Measurements from ENCODE around the gene APOL5.
"Not testable (repeated sequence)": the region's sequence is repeated elsewhere in the genome, so short reads cannot be mapped to it uniquely, and the experiment has no call there.

Gene APOL5

DNA sequence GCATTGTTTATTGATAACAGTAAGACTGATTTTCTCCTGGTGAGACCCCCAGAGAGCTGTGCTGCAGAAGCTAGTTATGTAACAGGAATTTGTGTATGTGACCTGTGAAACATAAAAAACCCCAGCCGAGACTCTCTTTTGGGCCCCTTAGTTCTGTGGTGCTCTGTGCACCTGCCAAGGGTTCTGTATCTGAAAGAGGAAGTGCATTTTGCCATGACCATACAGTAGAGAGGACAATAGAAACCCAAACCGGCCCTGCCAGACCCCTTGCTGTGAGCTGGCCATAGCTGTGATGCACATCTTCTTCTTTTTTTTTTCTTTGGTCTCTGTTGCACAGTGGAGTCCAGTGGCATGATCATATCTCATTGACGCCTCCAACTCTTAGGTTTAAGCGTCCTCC is 31.4 kb upstream of the APOL5 start:
- Histone ChIP-seq H3K9me3 (ENCODE audit: control insufficient read depth in 1 of 2, low read length in 2 of 2) (no peaks in the 10 kb centered on the region), H3K27ac (ENCODE audit: low read length) (no peak overlapping the region), H3K27me3 (ENCODE audit: low read depth, low read length) (no peaks in the 10 kb centered on the region), H3K4me1 (ENCODE audit: control insufficient read depth in 1 of 2, insufficient read depth in 2 of 2, low read length in 2 of 2) (no peaks in the 10 kb centered on the region), H3K4me3 (ENCODE audit: low read depth in 1 of 2, low read length in 2 of 2) (no peak overlapping the region), H3K36me3 (ENCODE audit: control insufficient read depth in 1 of 2, insufficient read depth in 2 of 2, low read length in 2 of 2) (no peaks in the 10 kb centered on the region)

DNA sequence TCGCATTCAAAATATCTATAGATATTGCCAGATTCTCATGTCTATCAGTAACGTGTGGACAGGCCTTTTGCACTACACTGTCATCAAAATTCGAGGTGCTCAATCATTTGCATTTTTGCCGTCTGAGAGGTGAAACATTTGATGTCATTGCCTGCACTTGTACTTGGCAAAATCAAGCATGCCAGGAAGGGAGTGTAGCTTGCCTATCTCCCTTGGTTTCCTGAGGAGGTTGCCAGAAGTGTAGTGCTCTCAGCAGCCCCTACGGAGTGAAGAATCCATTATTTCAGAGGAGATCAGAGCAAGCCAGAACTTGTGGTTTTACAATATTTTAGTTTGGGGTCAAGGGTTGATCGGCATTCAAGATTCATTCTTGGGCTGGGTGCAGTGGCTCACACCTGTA is 30.2 kb upstream of the APOL5 start:
- Histone ChIP-seq H3K4me3 (ENCODE audit: low read depth in 1 of 2, low read length in 2 of 2) (no peak overlapping the region), H3K9me3 (ENCODE audit: control insufficient read depth in 1 of 2, low read length in 2 of 2) (no peaks in the 10 kb centered on the region), H3K27ac (ENCODE audit: low read length) (no peak overlapping the region), H3K36me3 (ENCODE audit: control insufficient read depth in 1 of 2, insufficient read depth in 2 of 2, low read length in 2 of 2) (no peaks in the 10 kb centered on the region), H3K4me1 (ENCODE audit: control insufficient read depth in 1 of 2, insufficient read depth in 2 of 2, low read length in 2 of 2) (no peaks in the 10 kb centered on the region), H3K27me3 (ENCODE audit: low read depth, low read length) (no peaks in the 10 kb centered on the region)

DNA sequence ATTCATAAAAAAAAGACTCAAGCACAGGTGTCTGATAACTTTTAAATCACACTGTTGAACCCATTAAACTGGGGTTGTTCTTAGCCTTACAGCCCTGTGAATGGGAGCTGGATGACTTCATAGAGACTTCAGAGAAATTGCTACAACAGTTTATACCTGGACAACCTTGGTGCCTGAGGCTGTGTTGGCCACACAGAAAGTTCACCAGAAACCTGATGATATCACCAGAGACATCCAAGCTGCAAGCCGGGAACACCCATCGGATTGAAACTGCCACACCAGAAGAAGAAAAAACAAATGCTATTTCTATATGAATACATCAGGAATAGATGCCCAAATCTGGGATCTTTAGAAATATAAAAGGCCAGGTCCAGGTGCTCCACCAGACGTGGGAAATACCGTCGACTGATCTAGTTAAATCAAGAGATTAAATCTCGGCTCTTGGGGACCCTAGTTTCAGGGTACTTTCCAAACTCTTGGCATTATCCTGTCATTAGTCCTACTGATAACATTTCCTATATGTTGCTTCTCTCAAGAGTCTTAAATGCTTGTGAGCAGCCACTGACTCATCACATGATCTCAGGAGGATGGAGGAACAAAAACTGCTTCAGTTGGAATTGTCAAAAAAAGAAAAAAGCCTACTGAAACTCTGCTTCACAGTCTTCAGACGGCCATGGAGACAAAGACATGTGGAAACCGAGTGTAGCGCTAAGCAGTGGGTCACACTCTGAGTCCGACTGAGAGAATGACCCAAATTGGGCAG is 28.6 kb upstream of the APOL5 start:
- H3K27ac ChIP-seq (ENCODE audit: low read length): no peak overlapping the region
- no peaks in the 10 kb centered on the region for H3K9me3 ChIP-seq (ENCODE audit: control insufficient read depth in 1 of 2, low read length in 2 of 2)
- H3K27me3 ChIP-seq (ENCODE audit: low read depth, low read length): no peaks in the 10 kb centered on the region
- H3K4me3 ChIP-seq (ENCODE audit: low read depth in 1 of 2, low read length in 2 of 2): no peak overlapping the region
- H3K4me1 ChIP-seq (ENCODE audit: control insufficient read depth in 1 of 2, insufficient read depth in 2 of 2, low read length in 2 of 2): no peaks in the 10 kb centered on the region
- no peaks in the 10 kb centered on the region for H3K36me3 ChIP-seq (ENCODE audit: control insufficient read depth in 1 of 2, insufficient read depth in 2 of 2, low read length in 2 of 2)

DNA sequence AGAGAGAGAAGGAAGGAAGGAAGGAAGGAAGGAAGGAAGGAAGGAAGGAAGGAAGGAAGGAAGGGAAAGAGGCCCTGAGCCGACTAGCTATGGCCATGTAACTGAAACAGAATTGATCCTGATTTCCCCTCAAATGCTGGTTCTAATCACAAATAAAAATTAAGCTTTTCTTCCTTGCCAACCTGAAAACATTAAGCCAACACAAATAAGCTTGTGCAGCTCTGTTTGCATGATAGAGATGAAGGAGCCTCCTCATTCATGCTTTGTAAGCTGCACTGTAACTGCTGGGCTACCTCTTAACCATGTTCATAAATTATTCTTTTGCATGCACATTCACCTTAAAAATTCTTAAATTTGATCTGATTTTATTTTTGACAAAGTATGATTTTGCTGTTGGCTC is 27.7 kb upstream of the APOL5 start:
- no peak overlapping the region for H3K27ac ChIP-seq (ENCODE audit: low read length)
- H3K36me3 ChIP-seq (ENCODE audit: control insufficient read depth in 1 of 2, insufficient read depth in 2 of 2, low read length in 2 of 2): no peaks in the 10 kb centered on the region
- no peak overlapping the region for H3K4me3 ChIP-seq (ENCODE audit: low read depth in 1 of 2, low read length in 2 of 2)
- no peaks in the 10 kb centered on the region for H3K9me3 ChIP-seq (ENCODE audit: control insufficient read depth in 1 of 2, low read length in 2 of 2)
- no peaks in the 10 kb centered on the region for H3K4me1 ChIP-seq (ENCODE audit: control insufficient read depth in 1 of 2, insufficient read depth in 2 of 2, low read length in 2 of 2)
- H3K27me3 ChIP-seq (ENCODE audit: low read depth, low read length): no peaks in the 10 kb centered on the region

GRCh38 chr22:35695202-35695601 is 22.5 kb upstream of the APOL5 start:
- no peak overlapping the region for H3K4me3 ChIP-seq (ENCODE audit: low read depth in 1 of 2, low read length in 2 of 2)
- H3K27me3 ChIP-seq (ENCODE audit: low read depth, low read length): no peaks in the 10 kb centered on the region
- H3K36me3 ChIP-seq (ENCODE audit: control insufficient read depth in 1 of 2, insufficient read depth in 2 of 2, low read length in 2 of 2): no peaks in the 10 kb centered on the region
- no peak overlapping the region for H3K27ac ChIP-seq (ENCODE audit: low read length)
- H3K9me3 ChIP-seq (ENCODE audit: control insufficient read depth in 1 of 2, low read length in 2 of 2): no peaks in the 10 kb centered on the region
- no peaks in the 10 kb centered on the region for H3K4me1 ChIP-seq (ENCODE audit: control insufficient read depth in 1 of 2, insufficient read depth in 2 of 2, low read length in 2 of 2)

DNA sequence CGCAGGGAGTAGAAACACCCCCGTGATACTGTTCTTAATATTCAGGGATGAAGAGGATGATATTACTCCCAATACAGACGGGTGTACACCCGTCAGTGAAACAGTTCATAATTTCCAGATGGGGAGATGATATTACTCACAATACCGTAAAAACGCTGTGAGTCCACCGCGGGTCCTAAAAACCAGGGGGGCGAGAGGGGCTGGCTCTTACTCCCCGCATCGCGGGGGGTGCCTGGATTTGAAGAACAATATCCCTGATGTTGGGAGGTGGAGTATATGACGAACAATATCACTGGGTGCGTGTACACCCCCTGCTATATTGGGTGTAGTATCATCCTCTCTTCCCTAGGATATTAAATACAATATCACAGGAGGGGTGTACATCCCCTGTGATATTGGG is 20.5 kb upstream of the APOL5 start:
- Histone ChIP-seq H3K27me3 (ENCODE audit: low read depth, low read length) (no peaks in the 10 kb centered on the region), H3K4me1 (ENCODE audit: control insufficient read depth in 1 of 2, insufficient read depth in 2 of 2, low read length in 2 of 2) (no peaks in the 10 kb centered on the region), H3K4me3 (ENCODE audit: low read depth in 1 of 2, low read length in 2 of 2) (no peak overlapping the region), H3K36me3 (ENCODE audit: control insufficient read depth in 1 of 2, insufficient read depth in 2 of 2, low read length in 2 of 2) (no peaks in the 10 kb centered on the region), H3K9me3 (ENCODE audit: control insufficient read depth in 1 of 2, low read length in 2 of 2) (no peaks in the 10 kb centered on the region), H3K27ac (ENCODE audit: low read length) (no peak overlapping the region)

GRCh38 chr22:35699852-35700251 is 17.8 kb upstream of the APOL5 start:
- not testable (repeated sequence) for H3K9me3 ChIP-seq (ENCODE audit: control insufficient read depth in 1 of 2, low read length in 2 of 2); H3K27ac ChIP-seq (ENCODE audit: low read length); H3K4me1 ChIP-seq (ENCODE audit: control insufficient read depth in 1 of 2, insufficient read depth in 2 of 2, low read length in 2 of 2); H3K27me3 ChIP-seq (ENCODE audit: low read depth, low read length); H3K4me3 ChIP-seq (ENCODE audit: low read depth in 1 of 2, low read length in 2 of 2); H3K36me3 ChIP-seq (ENCODE audit: control insufficient read depth in 1 of 2, insufficient read depth in 2 of 2, low read length in 2 of 2)

GRCh38 chr22:35703861-35704584 is 13.6 kb upstream of the APOL5 start:
- Histone ChIP-seq H3K27ac (ENCODE audit: low read length) (no peak overlapping the region), H3K36me3 (ENCODE audit: control insufficient read depth in 1 of 2, insufficient read depth in 2 of 2, low read length in 2 of 2) (no peaks in the 10 kb centered on the region), H3K4me3 (ENCODE audit: low read depth in 1 of 2, low read length in 2 of 2) (no peak overlapping the region), H3K4me1 (ENCODE audit: control insufficient read depth in 1 of 2, insufficient read depth in 2 of 2, low read length in 2 of 2) (no peaks in the 10 kb centered on the region), H3K9me3 (ENCODE audit: control insufficient read depth in 1 of 2, low read length in 2 of 2) (no peaks in the 10 kb centered on the region), H3K27me3 (ENCODE audit: low read depth, low read length) (no peaks in the 10 kb centered on the region)

DNA sequence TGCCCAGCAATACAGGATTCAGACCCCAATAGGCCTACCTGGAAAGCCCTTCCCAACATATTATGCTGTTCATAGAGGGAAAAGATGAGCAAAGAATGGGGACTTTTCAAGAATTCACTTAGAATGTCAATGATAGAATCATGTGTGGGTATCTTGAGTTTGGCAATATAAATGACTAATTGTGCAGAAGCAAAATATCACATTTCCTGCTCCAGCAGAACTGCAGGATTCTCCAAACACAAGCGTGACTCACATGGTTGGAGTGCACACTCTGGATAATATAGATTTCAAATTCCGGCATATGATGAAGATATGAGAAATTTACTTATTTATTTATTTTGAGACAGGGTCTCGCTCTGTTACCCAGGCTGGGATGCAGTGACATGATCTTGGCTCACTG is 12.5 kb upstream of the APOL5 start:
- no peak overlapping the region for H3K4me3 ChIP-seq (ENCODE audit: low read depth in 1 of 2, low read length in 2 of 2)
- no peaks in the 10 kb centered on the region for H3K27me3 ChIP-seq (ENCODE audit: low read depth, low read length)
- no peaks in the 10 kb centered on the region for H3K36me3 ChIP-seq (ENCODE audit: control insufficient read depth in 1 of 2, insufficient read depth in 2 of 2, low read length in 2 of 2)
- H3K27ac ChIP-seq (ENCODE audit: low read length): no peak overlapping the region
- H3K4me1 ChIP-seq (ENCODE audit: control insufficient read depth in 1 of 2, insufficient read depth in 2 of 2, low read length in 2 of 2): no peaks in the 10 kb centered on the region
- H3K9me3 ChIP-seq (ENCODE audit: control insufficient read depth in 1 of 2, low read length in 2 of 2): no peaks in the 10 kb centered on the region

- H3K36me3 ChIP-seq (ENCODE audit: control insufficient read depth in 1 of 2, insufficient read depth in 2 of 2, low read length in 2 of 2): no peaks in the 10 kb centered on the region
- H3K27me3 ChIP-seq (ENCODE audit: low read depth, low read length): no peaks in the 10 kb centered on the region
- no peak overlapping the region for H3K4me3 ChIP-seq (ENCODE audit: low read depth in 1 of 2, low read length in 2 of 2)
- H3K27ac ChIP-seq (ENCODE audit: low read length): no peak overlapping the region
- no peaks in the 10 kb centered on the region for H3K4me1 ChIP-seq (ENCODE audit: control insufficient read depth in 1 of 2, insufficient read depth in 2 of 2, low read length in 2 of 2)
- peaks cover 3 to 4% of the 10 kb centered on the region in 2 donors for H3K9me3 ChIP-seq (ENCODE audit: control insufficient read depth in 1 of 2, low read length in 2 of 2)
Measured at GRCh38 chr22:35708453-35708852, 9.2 kb upstream of the APOL5 start.

DNA sequence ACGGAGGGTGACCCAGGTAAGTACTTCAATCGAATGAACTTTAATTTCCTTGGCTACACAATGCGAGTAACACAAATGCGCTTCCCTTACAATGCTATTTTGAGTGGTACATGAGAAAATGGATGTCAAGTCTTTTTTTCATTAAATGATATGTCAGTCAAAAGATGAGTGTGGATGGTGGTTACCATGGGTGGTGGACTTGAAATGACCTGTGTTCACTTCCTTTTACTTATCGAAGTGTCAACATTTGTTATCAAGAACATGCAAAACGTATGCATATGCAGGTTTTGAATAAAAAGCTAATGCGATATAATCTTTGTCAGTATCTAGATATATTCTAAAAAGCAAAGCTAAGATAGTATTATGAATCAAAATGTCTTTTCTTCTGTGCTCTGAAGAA is 8.8 kb upstream of the APOL5 start:
- no peaks in the 10 kb centered on the region for H3K36me3 ChIP-seq (ENCODE audit: control insufficient read depth in 1 of 2, insufficient read depth in 2 of 2, low read length in 2 of 2)
- no peak overlapping the region for H3K4me3 ChIP-seq (ENCODE audit: low read depth in 1 of 2, low read length in 2 of 2)
- H3K4me1 ChIP-seq (ENCODE audit: control insufficient read depth in 1 of 2, insufficient read depth in 2 of 2, low read length in 2 of 2): no peaks in the 10 kb centered on the region
- no peak overlapping the region for H3K27ac ChIP-seq (ENCODE audit: low read length)
- H3K9me3 ChIP-seq (ENCODE audit: control insufficient read depth in 1 of 2, low read length in 2 of 2): peaks cover 3 to 4% of the 10 kb centered on the region in 2 donors
- H3K27me3 ChIP-seq (ENCODE audit: low read depth, low read length): no peaks in the 10 kb centered on the region

DNA sequence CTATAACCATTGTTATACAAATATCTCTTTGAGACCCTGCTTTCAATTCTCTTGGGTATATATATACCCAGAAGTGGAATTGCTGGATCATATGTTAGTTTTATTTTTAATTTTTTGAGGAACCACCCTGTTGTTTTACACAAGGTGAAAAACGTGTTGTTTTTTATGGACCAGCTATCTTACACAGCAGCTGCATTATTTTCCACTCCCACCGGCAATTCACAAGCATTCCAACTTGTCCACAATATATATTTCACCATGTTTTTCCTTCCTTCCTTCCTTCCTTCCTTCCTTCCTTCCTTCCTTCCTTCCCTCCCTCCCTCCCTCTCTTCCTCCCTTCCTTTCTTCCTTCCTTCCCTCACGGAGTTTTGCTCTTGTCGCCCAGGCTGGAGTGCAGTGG is 6.3 kb upstream of the APOL5 start:
- no peaks in the 10 kb centered on the region for H3K27me3 ChIP-seq (ENCODE audit: low read depth, low read length)

More for the DNA sequence above, 6.3 kb upstream of the APOL5 start:
- H3K36me3 ChIP-seq (ENCODE audit: control insufficient read depth in 1 of 2, insufficient read depth in 2 of 2, low read length in 2 of 2): no peaks in the 10 kb centered on the region
- no peak overlapping the region for H3K27ac ChIP-seq (ENCODE audit: low read length)
- peaks cover 3 to 4% of the 10 kb centered on the region in 2 donors for H3K9me3 ChIP-seq (ENCODE audit: control insufficient read depth in 1 of 2, low read length in 2 of 2)
- no peak overlapping the region for H3K4me3 ChIP-seq (ENCODE audit: low read depth in 1 of 2, low read length in 2 of 2)
- H3K4me1 ChIP-seq (ENCODE audit: control insufficient read depth in 1 of 2, insufficient read depth in 2 of 2, low read length in 2 of 2): no peaks in the 10 kb centered on the region
